ENCODE data around the gene NGLY1. TPM values are rescaled to one million over a fixed set of nuclear protein-coding genes. Genes with fewer than 3 reads are reported as not detected.

Gene NGLY1
- total RNA-seq, 1 experiment from 2014 or later, result 36.4 TPM

Small RNA genes within 50 kb of the gene (small RNA-seq; reads per million reads assigned to genes)
- gene CRIP1P2, result not detected

Other genes with a start within 250 kb of the NGLY1 start
- gene TOP2B, start 118.5 kb downstream of the NGLY1 start, total RNA-seq (2014; rRNA removed; shearing (Covaris generic)), result 52.0 and 52.2 TPM in 2 replicates
- gene OXSM, start 6.6 kb upstream of the NGLY1 start, total RNA-seq (2014; rRNA removed; shearing (Covaris generic)), result 15.8 and 17.3 TPM in 2 replicates

All from HT1080 (cell line).